GM06990 (cell line): ENCODE results near the gene PRUNE2.
A peak's percentile ranks its signal among the peaks of the same experiment; 100 is the strongest.

Source experiments
- DNase-seq: peaks from one replicate; pipeline ENCODE4 v3.0.0-alpha.2; 2011; ENCODE audit not compliant: insufficient read length; ENCODE audit errors: extremely low read depth
- H3K27me3 ChIP-seq: replicated peaks from 2 replicates; pipeline ENCODE4 v1.6.0; 2011; ENCODE audit warnings: low read length; ENCODE audit not compliant: control insufficient read depth, insufficient read depth
- H3K36me3 ChIP-seq: 2 replicates; pipeline ENCODE4 v1.5.1; 2011; ENCODE audit warnings: low read length; ENCODE audit not compliant: control insufficient read depth, insufficient read depth
- H3K4me3 ChIP-seq: replicated peaks from 2 replicates; pipeline ENCODE4 v1.5.1; 2011; ENCODE audit warnings: low read depth, mild to moderate bottlenecking, control low read depth, low read length
- CTCF ChIP-seq: IDR thresholded peaks from 2 replicates; pipeline ENCODE4 v1.5.1; 2011; ENCODE audit warnings: low read length, control low read depth, mild to moderate bottlenecking, inconsistent platforms; ENCODE audit not compliant: insufficient read depth, poor library complexity, severe bottlenecking

The PRUNE2 gene

DNA sequence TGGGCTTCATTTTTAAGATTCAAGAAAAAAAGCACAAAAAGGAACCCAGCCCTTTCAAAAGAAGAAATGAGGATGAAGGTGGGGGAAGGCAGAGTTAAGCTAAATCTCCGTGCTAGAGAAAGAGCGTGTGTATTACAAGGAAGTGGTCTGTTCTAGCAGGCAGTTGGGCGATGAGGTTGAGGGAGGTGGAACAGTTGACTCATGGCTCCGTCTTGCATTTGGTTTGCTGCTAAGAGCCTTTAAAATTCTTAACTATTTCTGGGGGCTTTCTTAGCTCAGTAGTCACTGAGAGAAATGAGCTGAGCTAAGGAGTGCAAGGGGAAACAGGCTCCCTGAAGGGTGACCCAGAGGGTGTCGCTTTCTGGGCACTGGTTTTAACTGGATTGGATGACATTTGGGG, 329.6 kb downstream of the PRUNE2 start:
- H3K4me3 ChIP-seq, result no peak overlapping the region
- TF ChIP-seq CTCF, result no peak
- no peaks in the 10 kb centered on the region for H3K36me3 ChIP-seq
- no peaks in the 10 kb centered on the region for H3K27me3 ChIP-seq
- peak; percentile 54 for DNase-seq

DNA sequence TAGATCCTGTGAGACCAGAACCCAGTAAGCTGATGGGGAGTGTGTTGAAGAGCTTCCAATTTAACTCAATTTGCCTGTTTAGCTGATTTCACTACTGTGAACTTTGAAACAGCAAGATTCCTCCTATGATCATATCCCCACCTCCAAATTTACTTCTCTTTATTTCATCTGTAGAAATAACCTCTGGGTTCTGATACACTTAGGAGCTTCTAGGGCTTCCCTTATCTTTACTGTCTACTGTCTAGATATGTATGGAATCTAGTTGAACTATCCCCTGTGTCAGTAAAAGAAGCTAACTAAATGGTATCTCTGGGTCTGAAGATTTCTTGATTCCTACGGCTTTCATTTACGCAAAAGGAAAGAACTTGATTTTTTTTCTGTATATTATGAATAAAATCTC, 330.2 kb downstream of the PRUNE2 start:
- Histone ChIP-seq H3K4me3 (no peak overlapping the region), H3K27me3 (no peaks in the 10 kb centered on the region), H3K36me3 (no peaks in the 10 kb centered on the region)
- no peak for DNase-seq
- TF ChIP-seq CTCF, result no peak

- no peaks in the 10 kb centered on the region for H3K36me3 ChIP-seq
- H3K4me3 ChIP-seq, result no peak overlapping the region
- no peaks in the 10 kb centered on the region for H3K27me3 ChIP-seq
- DNase-seq, result peak; percentile 15
- no peak for TF ChIP-seq CTCF
These were observed 331.8 kb downstream of the PRUNE2 start for GRCh38 chr9:76573905-76574760.

GRCh38 chr9:76573408-76573807, 332.5 kb downstream of the PRUNE2 start:
- H3K4me3 ChIP-seq, result no peak overlapping the region
- no peak for TF ChIP-seq CTCF
- H3K36me3 ChIP-seq, result no peaks in the 10 kb centered on the region
- H3K27me3 ChIP-seq, result no peaks in the 10 kb centered on the region
- no peak for DNase-seq

GRCh38 chr9:76572151-76572550, 333.8 kb downstream of the PRUNE2 start:
- no peaks in the 10 kb centered on the region for H3K27me3 ChIP-seq
- no peaks in the 10 kb centered on the region for H3K36me3 ChIP-seq
- no peak overlapping the region; the same call in 1 of the 2 replicates for H3K4me3 ChIP-seq
- no peak for DNase-seq
- no peak for TF ChIP-seq CTCF
